Naive thymus-derived CD4-positive, alpha-beta T cell (primary cell): ENCODE data around the gene RASA2. TPM values are rescaled to one million over a fixed set of nuclear protein-coding genes. Genes with fewer than 3 reads are reported as not detected.
A peak's percentile ranks its signal among the peaks of the same experiment; 100 is the strongest.

Source experiments
- ATAC-seq: fragments of 150-1000 bp; cut with Tn5 transposase; 2 replicates; pipeline ENCODE4 v1.10.0; 2021; ENCODE audit warnings: mild to moderate bottlenecking, moderate library complexity
- CTCF ChIA-PET: fragments of 350-600 bp; sonication (Branson Sonifier 250); formaldehyde crosslinking; loops from one replicate; lab custom pipeline; 2021; ENCODE audit warnings: antibody characterized with exemption; lab: Charles Lee
- POLR2A ChIA-PET: fragments of 350-600 bp; sonication (Branson Sonifier 250); formaldehyde crosslinking; loops from one replicate; lab custom pipeline; 2021; ENCODE audit warnings: antibody characterized with exemption, inconsistent platforms; lab: Charles Lee
- DNase-seq, 9 donors: peaks; one replicate each; pipeline versions ENCODE4 v3.0.0 to v3.0.0-alpha.2; 2020 to 2022; ENCODE audit warnings: mixed read lengths in 1 of 9
- H3K27ac ChIP-seq: one replicate; pipeline ENCODE4 v1.7.0; 2013; ENCODE audit warnings: mild to moderate bottlenecking, low read depth, low read length, moderate library complexity
- H3K27me3 ChIP-seq, 2 donors: one replicate each; pipeline ENCODE4 v1.7.0; 2013; ENCODE audit warnings: low read length in 2 of 2, mild to moderate bottlenecking in 2 of 2, moderate library complexity in 2 of 2; ENCODE audit not compliant: control insufficient read depth in 2 of 2, insufficient read depth in 2 of 2
- H3K36me3 ChIP-seq, 3 experiments: 1 replicate in 2 of 3; 2 replicates in 1 of 3; pipeline ENCODE4 v1.7.0; 2013; ENCODE audit warnings: low read length in 3 of 3, mild to moderate bottlenecking in 3 of 3, moderate library complexity in 1 of 3; ENCODE audit not compliant: insufficient read depth in 3 of 3, control insufficient read depth in 2 of 3
- H3K4me1 ChIP-seq, 2 donors: one replicate each; pipeline ENCODE4 v1.7.0; 2013; ENCODE audit warnings: low read length in 2 of 2, mild to moderate bottlenecking in 2 of 2, moderate library complexity in 1 of 2; ENCODE audit not compliant: control insufficient read depth in 2 of 2, insufficient read depth in 2 of 2
- H3K4me3 ChIP-seq: 2 replicates; pipeline ENCODE4 v1.7.0; 2013; ENCODE audit warnings: mild to moderate bottlenecking, low read length
- H3K9me3 ChIP-seq, 3 experiments: 1 replicate in 2 of 3; 2 replicates in 1 of 3; pipeline ENCODE4 v1.7.0; 2013; ENCODE audit warnings: low read length in 3 of 3; ENCODE audit not compliant: control insufficient read depth in 2 of 3
- H3K27ac Mint-ChIP-seq, 9 donors: one replicate each; pipeline ENCODE4 v1.8.0; 2020 to 2022; ENCODE audit warnings: mixed read lengths in 9 of 9, mild to moderate bottlenecking in 8 of 9, moderate library complexity in 5 of 9, inconsistent platforms in 2 of 9
- H3K27me3 Mint-ChIP-seq, 5 donors: one replicate each; pipeline ENCODE4 v1.8.0; 2021 to 2022; ENCODE audit warnings: mixed read lengths in 5 of 5, mild to moderate bottlenecking in 1 of 5
- H3K36me3 Mint-ChIP-seq, 5 donors: one replicate each; pipeline ENCODE4 v1.8.0; 2020 to 2022; ENCODE audit warnings: mixed read lengths in 5 of 5, mild to moderate bottlenecking in 3 of 5, inconsistent platforms in 1 of 5
- H3K4me1 Mint-ChIP-seq, 7 donors: one replicate each; pipeline ENCODE4 v1.8.0; 2020 to 2022; ENCODE audit warnings: mixed read lengths in 7 of 7, mild to moderate bottlenecking in 3 of 7, inconsistent platforms in 1 of 7
- H3K4me3 Mint-ChIP-seq, 10 donors: one replicate each; pipeline ENCODE4 v1.8.0; 2020 to 2022; ENCODE audit warnings: mild to moderate bottlenecking in 10 of 10, mixed read lengths in 10 of 10, moderate library complexity in 6 of 10, inconsistent platforms in 2 of 10
- H3K9me3 Mint-ChIP-seq, 11 donors: one replicate each; pipeline ENCODE4 v1.8.0; 2020 to 2022; ENCODE audit warnings: mixed read lengths in 11 of 11, mild to moderate bottlenecking in 4 of 11, inconsistent platforms in 1 of 11, moderate library complexity in 1 of 11
- intact Hi-C, 2 donors: fragments of 100-400 bp; cut with micrococcal nuclease; formaldehyde crosslinking; loops; one replicate each; pipeline ENCODE4 v1.15.1; 2023
- polyA plus RNA-seq, 2 donors: library from polyadenylated mRNA; unstranded; fragments of 300-500 nt; fragmentation: Illumina TruSeq; gene quantifications; one replicate each; pipeline ENCODE4 v1.2.3, GENCODE V29; 2021
- total RNA-seq, 6 experiments: library from RNA in 5 of 6; stranded (reverse) in 5 of 6; gene quantifications; 1 replicate in 5 of 6; 2 replicates in 1 of 6; pipeline ENCODE4 v1.2.3 and lab custom pipeline; 2021 to 2026

The RASA2 gene
- total and polyA plus RNA-seq, 7 experiments from 2014 or later = 51.0 to 120 (median 77.3) TPM

DNA sequence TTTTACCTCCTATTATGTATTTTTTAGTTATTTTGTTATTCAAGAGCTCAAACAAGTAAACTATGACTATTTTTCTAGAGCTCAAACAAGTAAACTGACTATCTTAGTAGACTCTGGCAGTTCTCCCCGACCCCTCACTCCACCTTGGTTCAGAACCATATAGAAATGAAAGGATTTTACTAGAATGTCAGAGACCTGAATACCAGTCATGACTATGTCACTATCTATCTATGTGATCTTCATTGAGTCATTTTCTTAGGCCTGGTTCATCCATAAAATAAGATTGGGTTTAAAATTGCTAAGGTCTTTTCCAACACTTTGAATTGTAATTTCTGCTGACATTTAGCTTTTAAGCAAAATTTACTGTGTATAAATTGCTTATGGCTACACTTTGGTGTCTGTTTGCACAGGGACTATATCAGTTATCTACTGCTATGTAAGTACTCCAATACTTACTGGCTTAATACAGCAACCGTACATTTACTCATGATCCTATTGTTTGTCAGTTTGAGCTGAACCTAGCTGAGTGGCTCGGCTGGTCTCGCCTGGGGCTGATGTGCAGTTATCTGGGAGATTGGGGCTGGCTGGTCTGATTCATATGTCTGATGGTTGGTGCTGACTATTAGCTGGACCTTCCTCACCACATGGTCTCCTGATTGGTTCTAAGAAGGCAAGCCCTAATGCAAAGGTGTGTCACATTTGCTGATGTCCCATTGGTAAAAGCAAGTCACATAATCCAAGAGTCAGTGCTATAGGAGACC lies 37.0 kb downstream of the RASA2 start:
- Mint-ChIP-seq H3K9me3 (no peaks in the 10 kb centered on the region), H3K4me1 (peaks cover 38 to 97% (median 85%) of the 10 kb centered on the region in 7 donors), H3K4me3 (peak overlapping the region in 6 of 10 donors; percentile 3 to 74 (median 27)), H3K27ac (peak overlapping the region in 8 of 9 donors; percentile 76 to 93 (median 87)), H3K27me3 (no peaks in the 10 kb centered on the region), H3K36me3 (peaks cover 0 to 42% (median 33%) of the 10 kb centered on the region in 5 donors)
- no peaks in the 10 kb centered on the region for H3K27me3 ChIP-seq
- POLR2A ChIA-PET = interaction anchor here (0.6 to 3.0 kb wide), 10 partner anchors 9 to 138 kb away, joined by 3 to 10 read pairs (median 4); partner anchors contain the start of gene RASA2
- H3K27ac ChIP-seq = no peak overlapping the region
- H3K4me1 ChIP-seq = peaks cover 12 to 47% of the 10 kb centered on the region in 2 donors
- H3K36me3 ChIP-seq = peaks cover 4 to 23% (median 7%) of the 10 kb centered on the region in 3 experiments
- H3K9me3 ChIP-seq = no peaks in the 10 kb centered on the region
- CTCF ChIA-PET = interaction anchor here (0.9 to 1.5 kb wide), 3 partner anchors 21 to 37 kb away, joined by 3 read pairs; no protein-coding TSS in a partner anchor
- intact Hi-C loops = loop anchor here in 1 of 2 donors (2.0 kb wide), 1 partner anchor 31 kb away; no protein-coding TSS in a partner anchor
- no peak overlapping the region for H3K4me3 ChIP-seq
- no peak for DNase-seq
- no peak for ATAC-seq

DNA sequence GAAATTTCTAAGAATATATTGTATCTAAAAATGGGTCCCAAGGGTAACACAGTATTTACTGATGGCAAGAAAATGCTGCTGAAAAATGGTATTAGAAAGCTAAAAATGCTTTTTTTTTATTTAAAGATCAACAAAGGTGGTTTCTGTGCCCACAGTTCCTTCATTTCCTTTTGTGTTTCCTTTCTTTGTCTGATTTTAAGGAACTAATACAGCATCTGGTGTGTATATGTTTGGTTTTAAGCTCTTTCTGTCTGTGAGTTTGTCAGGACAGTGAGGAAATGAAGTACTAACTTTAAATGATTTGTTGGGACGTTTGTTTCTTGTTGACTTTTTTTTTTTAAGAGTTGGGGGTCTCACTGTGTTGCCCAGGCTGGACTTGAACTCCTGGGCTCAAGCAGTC lies 38.2 kb downstream of the RASA2 start:
- peak overlapping the region; percentile 40 for H3K27ac ChIP-seq
- H3K4me3 Mint-ChIP-seq = peak overlapping the region in 8 of 10 donors; percentile 26 to 77 (median 48)
- no peak overlapping the region for H3K4me3 ChIP-seq
- peaks cover 0 to 34% (median 24%) of the 10 kb centered on the region in 5 donors for H3K36me3 Mint-ChIP-seq
- no peaks in the 10 kb centered on the region for H3K9me3 ChIP-seq
- no peak for DNase-seq
- H3K36me3 ChIP-seq = peaks cover 0 to 18% (median 4%) of the 10 kb centered on the region in 3 experiments
- H3K4me1 Mint-ChIP-seq = peaks cover 43 to 95% (median 85%) of the 10 kb centered on the region in 7 donors
- no peaks in the 10 kb centered on the region for H3K27me3 ChIP-seq
- ChIA-PET CTCF (interaction anchor here (0.8 to 1.6 kb wide), 4 partner anchors 8 to 73 kb away, joined by 3 to 6 read pairs (median 4); no protein-coding TSS in a partner anchor), POLR2A (interaction anchor here (0.6 to 3.0 kb wide), 10 partner anchors 9 to 209 kb away, joined by 3 to 10 read pairs (median 4); partner anchors contain the start of gene RASA2)
- peak overlapping the region in 8 of 9 donors; percentile 76 to 93 (median 88) for H3K27ac Mint-ChIP-seq
- peaks cover 16 to 58% of the 10 kb centered on the region in 2 donors for H3K4me1 ChIP-seq
- ATAC-seq = no peak
- intact Hi-C loops = no loop called here
- H3K27me3 Mint-ChIP-seq = no peaks in the 10 kb centered on the region
- H3K9me3 Mint-ChIP-seq = no peaks in the 10 kb centered on the region

DNA sequence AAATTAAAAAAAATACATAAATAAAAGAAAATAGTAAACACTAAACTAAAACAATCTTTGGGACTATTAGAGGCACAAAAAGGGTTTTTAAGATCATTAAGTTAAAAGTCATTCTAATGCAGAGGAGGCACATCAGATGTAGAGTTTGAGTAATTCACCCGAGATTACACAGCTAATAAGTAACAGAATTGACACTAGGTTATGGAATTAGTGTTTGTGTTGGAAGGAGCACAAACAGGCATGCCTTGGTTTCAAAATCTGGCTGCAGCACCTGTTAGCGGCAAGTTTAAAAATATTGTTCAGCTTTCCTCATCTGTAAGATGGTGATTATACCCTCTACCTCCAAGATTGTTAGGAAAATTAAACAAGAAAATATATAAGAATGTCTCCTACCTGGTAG lies 39.0 kb downstream of the RASA2 start:
- Mint-ChIP-seq H3K9me3 (no peaks in the 10 kb centered on the region), H3K27me3 (no peaks in the 10 kb centered on the region), H3K4me3 (peak overlapping the region in 7 of 10 donors; percentile 26 to 71 (median 57)), H3K4me1 (peaks cover 49 to 95% (median 85%) of the 10 kb centered on the region in 7 donors), H3K27ac (peak overlapping the region in 8 of 9 donors; percentile 84 to 93 (median 90)), H3K36me3 (peaks cover 0 to 35% (median 24%) of the 10 kb centered on the region in 5 donors)
- ATAC-seq (no peak), DNase-seq (no peak)
- intact Hi-C loops = loop anchor here in 1 of 2 donors (2.0 kb wide), 2 partner anchors 19 to 51 kb away; no protein-coding TSS in a partner anchor
- Histone ChIP-seq H3K9me3 (no peaks in the 10 kb centered on the region), H3K27ac (peak overlapping the region; percentile 38), H3K27me3 (no peaks in the 10 kb centered on the region), H3K36me3 (peaks cover 0 to 18% (median 4%) of the 10 kb centered on the region in 3 experiments), H3K4me1 (peaks cover 24 to 63% of the 10 kb centered on the region in 2 donors), H3K4me3 (no peak overlapping the region)
- ChIA-PET POLR2A (interaction anchor here (0.6 to 3.0 kb wide), 5 partner anchors 20 to 210 kb away, joined by 3 to 10 read pairs (median 3); partner anchors contain the start of gene RASA2), CTCF (interaction anchor here (0.9 to 1.6 kb wide), 2 partner anchors 9 to 74 kb away, joined by 3 to 5 read pairs; no protein-coding TSS in a partner anchor)

DNA sequence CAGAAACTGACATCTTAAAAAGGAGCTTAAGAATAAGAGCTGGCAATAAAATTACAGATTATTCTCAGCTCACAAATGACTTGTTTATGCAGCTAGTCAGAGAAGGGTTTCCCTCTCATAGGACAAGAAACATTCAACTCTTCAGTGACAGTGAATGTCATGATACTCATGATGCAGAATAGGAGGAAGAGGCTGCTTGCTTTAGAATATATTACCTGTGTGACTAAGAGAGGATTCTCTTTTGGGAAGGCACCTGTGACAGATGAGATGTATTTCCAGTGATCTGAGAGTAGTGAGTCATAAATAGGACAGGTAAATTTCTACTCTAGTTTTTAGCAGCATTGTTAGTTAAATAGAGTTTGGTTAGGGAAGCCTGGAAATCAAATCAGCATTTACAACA lies 39.9 kb downstream of the RASA2 start:
- Mint-ChIP-seq H3K36me3 (peaks cover 0 to 32% (median 19%) of the 10 kb centered on the region in 5 donors), H3K4me1 (peaks cover 43 to 94% (median 85%) of the 10 kb centered on the region in 7 donors), H3K4me3 (peak overlapping the region in 8 of 10 donors; percentile 25 to 71 (median 59)), H3K27me3 (no peaks in the 10 kb centered on the region), H3K9me3 (no peaks in the 10 kb centered on the region), H3K27ac (peak overlapping the region in 8 of 9 donors; percentile 84 to 93 (median 90))
- ATAC-seq (no peak), DNase-seq (no peak)
- Histone ChIP-seq H3K27me3 (no peaks in the 10 kb centered on the region), H3K36me3 (peaks cover 0 to 18% (median 4%) of the 10 kb centered on the region in 3 experiments), H3K9me3 (no peaks in the 10 kb centered on the region), H3K4me1 (peaks cover 26 to 72% of the 10 kb centered on the region in 2 donors), H3K27ac (peak overlapping the region; percentile 38), H3K4me3 (no peak overlapping the region)
- POLR2A ChIA-PET = interaction anchor here (0.7 to 1.2 kb wide), 3 partner anchors 26 to 39 kb away, joined by 3 to 4 read pairs (median 4); no protein-coding TSS in a partner anchor
- CTCF ChIA-PET = interaction anchor here (1.0 kb wide), 1 partner anchor 28 kb away, joined by 3 read pairs; no protein-coding TSS in a partner anchor
- intact Hi-C loops = loop anchor here in 1 of 2 donors (2.0 kb wide), 2 partner anchors 20 to 52 kb away; no protein-coding TSS in a partner anchor

DNA sequence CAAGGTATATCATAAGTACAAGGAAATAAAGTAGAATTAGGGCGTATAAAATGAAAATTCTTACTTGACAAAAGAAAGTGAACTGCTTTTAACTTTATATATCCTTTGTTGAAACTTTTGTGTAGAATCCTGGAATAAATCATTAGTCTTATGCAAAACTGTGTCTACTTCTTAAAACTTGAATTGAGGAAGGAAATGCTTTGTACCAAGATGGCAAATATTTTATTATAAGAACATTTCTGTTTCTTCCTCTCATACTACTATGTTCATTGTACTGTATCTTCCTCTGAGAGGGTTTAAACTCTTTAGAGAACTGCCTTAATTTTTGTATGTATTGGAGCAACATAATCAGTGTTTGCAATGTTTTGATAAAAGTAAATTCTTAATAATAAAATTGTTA lies 42.0 kb downstream of the RASA2 start:
- H3K27ac Mint-ChIP-seq = peak overlapping the region in 8 of 9 donors; percentile 87 to 96 (median 94)
- ChIA-PET POLR2A (no interaction called here), CTCF (no interaction called here)
- no peaks in the 10 kb centered on the region for H3K27me3 Mint-ChIP-seq
- H3K4me3 Mint-ChIP-seq = peak overlapping the region in 8 of 10 donors; percentile 6 to 94 (median 57)
- Histone ChIP-seq H3K36me3 (peaks cover 0 to 6% (median 0%) of the 10 kb centered on the region in 3 experiments), H3K27ac (peak overlapping the region; percentile 62), H3K4me3 (no peak overlapping the region), H3K4me1 (peaks cover 26 to 87% of the 10 kb centered on the region in 2 donors), H3K27me3 (no peaks in the 10 kb centered on the region), H3K9me3 (no peaks in the 10 kb centered on the region)
- ATAC-seq (no peak), DNase-seq (no peak)
- H3K36me3 Mint-ChIP-seq = peaks cover 4 to 34% (median 27%) of the 10 kb centered on the region in 5 donors
- H3K4me1 Mint-ChIP-seq = peaks cover 47 to 95% (median 91%) of the 10 kb centered on the region in 7 donors
- H3K9me3 Mint-ChIP-seq = peaks cover 0 to under 1% (median 0%) of the 10 kb centered on the region in 11 donors
- intact Hi-C loops = no loop called here

DNA sequence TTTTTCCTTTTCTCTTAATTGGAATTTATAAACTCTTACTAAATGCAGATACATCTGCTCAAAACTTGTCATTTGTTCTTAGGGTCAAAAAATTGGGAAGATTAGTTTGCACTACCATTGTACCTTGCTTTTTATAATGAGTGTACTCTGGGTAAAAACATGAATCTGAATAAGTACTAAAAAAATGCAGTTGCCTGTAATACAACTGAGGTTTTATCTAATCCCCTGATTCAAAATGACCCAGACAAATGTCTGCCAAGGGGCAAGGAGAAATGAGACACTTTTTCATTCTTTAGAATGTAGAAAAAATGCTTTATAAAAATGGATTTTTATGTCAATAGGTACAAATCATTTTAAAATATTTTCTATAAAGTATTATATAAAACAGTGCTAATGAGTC lies 42.4 kb downstream of the RASA2 start:
- peak overlapping the region; percentile 62 for H3K27ac ChIP-seq
- DNase-seq (no peak), ATAC-seq (no peak)
- Mint-ChIP-seq H3K36me3 (peaks cover 4 to 34% (median 27%) of the 10 kb centered on the region in 5 donors), H3K27me3 (no peaks in the 10 kb centered on the region), H3K4me1 (peaks cover 48 to 95% (median 90%) of the 10 kb centered on the region in 7 donors), H3K4me3 (peak overlapping the region in 8 of 10 donors; percentile 10 to 94 (median 58)), H3K27ac (peak overlapping the region in 8 of 9 donors; percentile 87 to 97 (median 94)), H3K9me3 (peaks cover 0 to 3% (median 0%) of the 10 kb centered on the region in 11 donors)
- H3K4me3 ChIP-seq = no peak overlapping the region
- H3K4me1 ChIP-seq = peaks cover 22 to 87% of the 10 kb centered on the region in 2 donors
- peaks cover 0 to 1% (median 0%) of the 10 kb centered on the region in 3 experiments for H3K36me3 ChIP-seq
- CTCF ChIA-PET = no interaction called here
- H3K9me3 ChIP-seq = no peaks in the 10 kb centered on the region
- intact Hi-C loops = no loop called here
- POLR2A ChIA-PET = no interaction called here
- no peaks in the 10 kb centered on the region for H3K27me3 ChIP-seq
